ENCODE data around the gene CFAP119. TPM values are rescaled to one million over a fixed set of nuclear protein-coding genes. Genes with fewer than 3 reads are reported as not detected.

The CFAP119 gene
- total RNA-seq, 4 donors from 2014 or later = 0.42 to 2.9 (median 1.4) TPM

DNA sequence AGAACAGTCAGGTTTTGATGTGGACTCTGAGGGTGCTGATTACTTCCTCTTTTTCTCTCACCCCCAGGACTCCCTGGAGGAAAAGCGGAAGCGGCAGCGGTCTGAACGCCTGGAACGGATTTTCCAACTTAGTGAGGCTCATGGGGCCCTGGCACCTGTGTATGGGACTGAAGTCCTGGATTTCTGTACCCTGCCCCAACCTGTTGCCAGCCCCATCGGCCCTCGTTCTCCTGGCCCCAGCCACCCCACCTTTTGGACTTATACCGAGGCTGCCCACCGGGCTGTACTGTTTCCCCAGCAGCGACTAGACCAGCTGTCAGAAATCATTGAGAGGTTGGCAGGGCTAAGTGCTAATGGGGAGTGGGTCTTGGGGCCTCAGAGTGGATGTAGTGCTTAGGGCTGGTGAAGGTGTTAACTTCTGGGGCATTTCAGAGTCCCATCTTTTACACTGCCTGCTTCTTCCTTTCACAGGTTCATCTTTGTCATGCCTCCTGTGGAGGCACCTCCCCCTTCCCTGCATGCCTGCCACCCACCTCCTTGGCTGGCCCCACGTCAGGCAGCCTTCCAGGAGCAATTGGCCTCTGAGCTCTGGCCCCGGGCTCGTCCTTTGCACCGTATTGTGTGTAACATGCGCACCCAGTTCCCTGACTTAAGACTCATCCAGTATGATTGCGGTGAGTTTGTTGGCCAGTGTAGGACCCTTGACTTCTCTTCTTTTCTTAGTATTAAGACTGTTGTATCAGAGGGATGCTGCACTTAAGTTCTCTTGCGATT, 32.8 kb downstream of the CFAP119 start:
- WGBS = 88% methylated on average over 14 of the region's 17 CpGs
- peaks cover 55 to 98% (median 86%) of the 10 kb centered on the region in 4 donors for H3K36me3 ChIP-seq
- intact Hi-C loops (cut with DNase I) = no loop called here
- peaks cover 0 to 5% (median 0%) of the 10 kb centered on the region in 4 donors for H3K4me1 ChIP-seq
- TF ChIP-seq, protein P1, sequence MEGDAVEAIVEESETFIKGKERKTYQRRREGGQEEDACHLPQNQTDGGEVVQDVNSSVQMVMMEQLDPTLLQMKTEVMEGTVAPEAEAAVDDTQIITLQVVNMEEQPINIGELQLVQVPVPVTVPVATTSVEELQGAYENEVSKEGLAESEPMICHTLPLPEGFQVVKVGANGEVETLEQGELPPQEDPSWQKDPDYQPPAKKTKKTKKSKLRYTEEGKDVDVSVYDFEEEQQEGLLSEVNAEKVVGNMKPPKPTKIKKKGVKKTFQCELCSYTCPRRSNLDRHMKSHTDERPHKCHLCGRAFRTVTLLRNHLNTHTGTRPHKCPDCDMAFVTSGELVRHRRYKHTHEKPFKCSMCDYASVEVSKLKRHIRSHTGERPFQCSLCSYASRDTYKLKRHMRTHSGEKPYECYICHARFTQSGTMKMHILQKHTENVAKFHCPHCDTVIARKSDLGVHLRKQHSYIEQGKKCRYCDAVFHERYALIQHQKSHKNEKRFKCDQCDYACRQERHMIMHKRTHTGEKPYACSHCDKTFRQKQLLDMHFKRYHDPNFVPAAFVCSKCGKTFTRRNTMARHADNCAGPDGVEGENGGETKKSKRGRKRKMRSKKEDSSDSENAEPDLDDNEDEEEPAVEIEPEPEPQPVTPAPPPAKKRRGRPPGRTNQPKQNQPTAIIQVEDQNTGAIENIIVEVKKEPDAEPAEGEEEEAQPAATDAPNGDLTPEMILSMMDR (IDR thresholded peaks at IDR 0.05) = no peak
- no peak for TF ChIP-seq POLR2AphosphoS5 (IDR thresholded peaks at IDR 0.05)
- no peak for TF ChIP-seq EP300 (IDR thresholded peaks at IDR 0.05)
- no peak for TF ChIP-seq POLR2A (IDR thresholded peaks at IDR 0.05; ENCODE audit: low read depth)
- no peaks in the 10 kb centered on the region for H3K27me3 ChIP-seq
- H3K27ac ChIP-seq (replicated peaks in 1 of 4) = no peak overlapping the region
- DNase-seq (ENCODE audit: extremely low spot score) = no peak
- no peaks in the 10 kb centered on the region for H3K9me3 ChIP-seq
- no peak overlapping the region for H3K4me3 ChIP-seq

DNA sequence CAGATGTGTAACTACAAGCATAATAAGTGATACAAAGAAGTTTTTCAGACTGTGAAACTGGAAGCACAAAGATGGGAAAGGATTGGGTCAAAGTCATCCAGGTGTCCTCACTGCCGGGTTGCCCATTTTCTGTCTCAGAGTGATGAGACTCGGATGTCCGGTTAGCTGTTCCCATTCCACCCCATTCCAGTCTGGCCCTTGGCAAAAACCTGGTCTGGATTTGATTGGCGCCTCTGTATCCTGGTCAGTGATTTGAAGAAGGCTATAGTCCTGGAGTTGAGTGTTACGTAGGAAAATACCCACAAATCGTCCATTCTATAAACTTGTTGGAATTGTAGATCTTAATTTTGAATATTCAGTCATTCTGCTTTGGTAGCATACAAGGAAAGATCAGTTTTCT, 33.5 kb downstream of the CFAP119 start:
- 88% methylated on average over 6 of the region's 6 CpGs for WGBS
- H3K36me3 ChIP-seq = peaks cover 55 to 98% (median 86%) of the 10 kb centered on the region in 4 donors
- peaks cover 0 to 5% (median 0%) of the 10 kb centered on the region in 4 donors for H3K4me1 ChIP-seq
- no peak for TF ChIP-seq POLR2AphosphoS5 (IDR thresholded peaks at IDR 0.05)
- TF ChIP-seq POLR2A (IDR thresholded peaks at IDR 0.05; ENCODE audit: low read depth) = no peak
- TF ChIP-seq, protein P1 (IDR thresholded peaks at IDR 0.05) = no peak
- no peak for TF ChIP-seq EP300 (IDR thresholded peaks at IDR 0.05)
- no peak overlapping the region for H3K27ac ChIP-seq (replicated peaks in 1 of 4)
- H3K9me3 ChIP-seq = no peaks in the 10 kb centered on the region
- intact Hi-C loops (cut with DNase I) = no loop called here
- no peak overlapping the region for H3K4me3 ChIP-seq
- H3K27me3 ChIP-seq = no peaks in the 10 kb centered on the region
- DNase-seq (ENCODE audit: extremely low spot score) = no peak

DNA sequence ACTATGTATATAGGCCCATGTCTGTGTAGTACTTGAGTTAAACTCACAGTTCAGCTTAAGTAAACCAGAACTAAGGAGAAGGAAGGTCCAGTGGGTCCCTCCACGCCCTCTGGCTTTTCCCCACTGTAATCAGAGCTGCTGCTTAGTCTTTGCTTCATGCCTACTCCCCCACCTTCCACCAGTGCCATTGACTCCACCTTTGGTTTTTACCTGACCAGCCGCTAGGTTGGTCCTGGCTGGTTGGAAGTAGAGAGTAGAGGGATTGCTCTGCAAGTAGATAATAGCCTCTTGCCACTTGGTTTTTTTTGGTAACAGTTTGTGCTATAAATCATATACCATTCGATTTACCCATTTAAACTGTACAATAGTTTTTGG, 36.5 kb downstream of the CFAP119 start:
- Histone ChIP-seq H3K9me3 (no peaks in the 10 kb centered on the region), H3K27ac (replicated peaks in 1 of 4) (peak overlapping the region in 2 of 4 donors; percentile 1 to 9), H3K27me3 (no peaks in the 10 kb centered on the region), H3K4me3 (no peak overlapping the region), H3K36me3 (peaks cover 66 to 98% (median 87%) of the 10 kb centered on the region in 4 donors), H3K4me1 (peaks cover 0 to 5% (median 0%) of the 10 kb centered on the region in 4 donors)
- no peak for DNase-seq (ENCODE audit: extremely low spot score)
- TF ChIP-seq POLR2AphosphoS5 (IDR thresholded peaks at IDR 0.05) = no peak
- TF ChIP-seq EP300 (IDR thresholded peaks at IDR 0.05) = no peak
- TF ChIP-seq POLR2A (IDR thresholded peaks at IDR 0.05; ENCODE audit: low read depth) = no peak
- TF ChIP-seq, protein P1 (IDR thresholded peaks at IDR 0.05) = no peak
- intact Hi-C loops (cut with DNase I) = no loop called here
- 91% methylated on average over 3 of the region's 3 CpGs for WGBS

DNA sequence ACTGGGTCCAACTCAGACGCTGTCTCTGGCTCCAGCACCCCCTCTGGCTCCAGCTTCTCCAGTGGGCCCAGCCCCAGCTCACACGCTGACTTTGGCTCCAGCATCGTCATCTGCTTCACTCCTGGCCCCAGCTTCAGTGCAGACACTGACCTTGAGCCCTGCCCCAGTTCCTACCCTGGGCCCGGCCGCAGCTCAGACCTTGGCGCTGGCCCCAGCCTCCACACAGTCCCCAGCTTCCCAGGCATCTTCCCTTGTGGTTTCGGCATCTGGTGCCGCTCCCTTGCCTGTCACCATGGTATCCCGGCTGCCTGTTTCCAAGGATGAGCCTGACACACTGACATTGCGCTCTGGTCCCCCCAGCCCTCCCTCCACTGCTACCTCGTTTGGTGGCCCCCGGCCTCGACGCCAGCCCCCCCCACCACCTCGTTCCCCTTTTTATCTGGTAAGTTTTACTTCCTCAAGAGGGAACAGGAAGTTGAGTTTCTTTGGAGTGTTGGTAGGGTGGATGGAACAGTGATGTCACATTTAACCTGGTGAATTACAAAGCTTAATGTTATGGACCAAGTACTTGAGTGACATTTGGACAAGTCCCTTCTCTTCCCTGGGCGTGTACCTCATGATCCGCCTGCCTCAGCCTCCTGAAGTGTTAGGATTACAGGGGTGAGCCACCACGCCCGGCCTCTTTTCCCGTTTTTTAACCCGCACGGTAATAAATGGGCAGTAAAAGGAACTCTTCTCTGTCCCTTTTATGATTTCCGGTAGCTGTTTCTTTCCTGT, 37.0 kb downstream of the CFAP119 start:
- 84% methylated on average over 14 of the region's 23 CpGs for WGBS
- Histone ChIP-seq H3K9me3 (no peaks in the 10 kb centered on the region), H3K4me3 (no peak overlapping the region), H3K4me1 (peaks cover 0 to 5% (median 0%) of the 10 kb centered on the region in 4 donors), H3K27ac (replicated peaks in 1 of 4) (peak overlapping the region in 3 of 4 donors; percentile 1 to 15 (median 9)), H3K27me3 (no peaks in the 10 kb centered on the region), H3K36me3 (peaks cover 67 to 98% (median 87%) of the 10 kb centered on the region in 4 donors)
- DNase-seq (ENCODE audit: extremely low spot score) = no peak
- intact Hi-C loops (cut with DNase I) = no loop called here
- peak in 1 of 2 donors; percentile 13 for TF ChIP-seq POLR2AphosphoS5 (IDR thresholded peaks at IDR 0.05)
- TF ChIP-seq, protein P1 (IDR thresholded peaks at IDR 0.05) = no peak

Data from esophagus muscularis mucosa (tissue), 4 donors.